OCI-LY3 (cell line): ENCODE results near the gene TNKS1BP1.

ENCODE experiments used
- EZH2phosphoT487 ChIP-seq: fragments of 200-600 bp; shearing (Covaris generic); IDR thresholded peaks from 2 replicates; pipeline ENCODE4 v1.6.1; 2018; ENCODE audit warnings: antibody characterized with exemption, mixed run types, low read depth
- TF ChIP-seq, protein P1 (sequence below): fragments of 200-600, 300-600 bp; sonication (generic); IDR thresholded peaks from 2 replicates; pipeline ENCODE4 v1.5.1; 2014; ENCODE audit warnings: antibody characterized with exemption, low read length, low read depth

DNA sequence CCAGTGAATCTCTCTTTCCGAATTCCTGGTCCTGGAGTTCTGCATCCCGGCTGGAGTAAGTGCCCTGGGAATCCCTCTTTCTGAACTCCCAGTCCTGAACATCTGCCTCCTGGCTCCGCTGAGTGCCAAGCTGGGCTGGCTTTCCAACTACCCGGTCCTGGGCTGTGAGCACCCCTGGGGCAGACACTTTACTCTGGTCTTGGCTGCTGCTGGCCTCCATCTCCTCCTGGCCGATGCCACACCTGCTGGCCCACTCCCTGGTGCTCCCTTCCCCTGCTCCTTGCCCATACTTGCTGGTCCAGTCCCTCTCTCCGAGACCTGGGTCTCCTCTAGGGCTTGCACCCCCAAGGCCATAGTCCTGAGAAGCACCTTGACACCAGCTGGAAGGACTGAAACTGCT, 14.7 kb downstream of the TNKS1BP1 start:
- TF ChIP-seq, protein P1, sequence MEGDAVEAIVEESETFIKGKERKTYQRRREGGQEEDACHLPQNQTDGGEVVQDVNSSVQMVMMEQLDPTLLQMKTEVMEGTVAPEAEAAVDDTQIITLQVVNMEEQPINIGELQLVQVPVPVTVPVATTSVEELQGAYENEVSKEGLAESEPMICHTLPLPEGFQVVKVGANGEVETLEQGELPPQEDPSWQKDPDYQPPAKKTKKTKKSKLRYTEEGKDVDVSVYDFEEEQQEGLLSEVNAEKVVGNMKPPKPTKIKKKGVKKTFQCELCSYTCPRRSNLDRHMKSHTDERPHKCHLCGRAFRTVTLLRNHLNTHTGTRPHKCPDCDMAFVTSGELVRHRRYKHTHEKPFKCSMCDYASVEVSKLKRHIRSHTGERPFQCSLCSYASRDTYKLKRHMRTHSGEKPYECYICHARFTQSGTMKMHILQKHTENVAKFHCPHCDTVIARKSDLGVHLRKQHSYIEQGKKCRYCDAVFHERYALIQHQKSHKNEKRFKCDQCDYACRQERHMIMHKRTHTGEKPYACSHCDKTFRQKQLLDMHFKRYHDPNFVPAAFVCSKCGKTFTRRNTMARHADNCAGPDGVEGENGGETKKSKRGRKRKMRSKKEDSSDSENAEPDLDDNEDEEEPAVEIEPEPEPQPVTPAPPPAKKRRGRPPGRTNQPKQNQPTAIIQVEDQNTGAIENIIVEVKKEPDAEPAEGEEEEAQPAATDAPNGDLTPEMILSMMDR, result no peak
- TF ChIP-seq EZH2phosphoT487, result no peak
